HCT116 (cell line): ENCODE measurements around the gene C1S. TPM values are rescaled to one million over a fixed set of nuclear protein-coding genes. Genes with fewer than 3 reads are reported as not detected.

Experiments
- ATAC-seq: fragments of 200-7000 bp; cut with Tn5 transposase; 2 replicates; pipeline ENCODE4 v1.9.1; 2020; ENCODE audit warnings: mild to moderate bottlenecking, moderate library complexity
- BruUV-seq: library from RNA; stranded (reverse); fragments of 400-500 nt; replicated peaks from 2 replicates; lab custom pipeline; 2021; lab: Mats Ljungman, UMichigan
- CTCF ChIA-PET: fragments of 300-600 bp; sonication (Branson Sonifier 250); formaldehyde crosslinking; loops from one replicate; lab custom pipeline; 2021; ENCODE audit warnings: antibody characterized with exemption; lab: Charles Lee
- POLR2A ChIA-PET: fragments of 300-600, 350-600 bp; sonication (Branson Sonifier 250); formaldehyde crosslinking; loops from one replicate; lab custom pipeline; 2021; ENCODE audit warnings: antibody characterized with exemption; lab: Charles Lee
- RAD21 ChIA-PET, 2 experiments: fragments of 300-600 bp; sonication (Branson Sonifier 250); formaldehyde crosslinking; loops; one replicate each; lab custom pipeline; 2023; ENCODE audit warnings: low total read pairs in 2 of 2; ENCODE audit not compliant: uncharacterized antibody in 2 of 2, unreplicated experiment in 2 of 2, low non-redundant PET in 1 of 2; lab: Charles Lee
- DNase-seq: peaks from one replicate; pipeline ENCODE4 v3.0.0-alpha.2; 2010; ENCODE audit warnings: low read depth, low spot score
- H2AFZ ChIP-seq: fragments of 200-600 bp; shearing (Covaris generic), sonication (generic); 2 replicates; pipeline ENCODE4 v1.6.1; 2017; ENCODE audit warnings: low read depth, mixed run types, mixed read lengths, antibody characterized with exemption, low read length; ENCODE audit not compliant: poor library complexity, severe bottlenecking
- H3K27ac ChIP-seq: 2 replicates; pipeline ENCODE4 v1.5.1; 2012; ENCODE audit warnings: low read depth, low read length
- H3K27me3 ChIP-seq: fragments of 200-600 bp; sonication (generic); 2 replicates; pipeline ENCODE4 v1.6.1; 2016; ENCODE audit warnings: mixed run types, low read length, mixed read lengths; ENCODE audit not compliant: insufficient read depth
- H3K36me3 ChIP-seq, 2 experiments: fragments of 200-500 bp in 1 of 2; fragments of 200-600 bp in 1 of 2; sonication (Bioruptor generic) in 1 of 2; sonication (generic) in 1 of 2; 2 replicates each; pipeline versions ENCODE4 v1.5.1 to v1.6.1; 2014 to 2016; ENCODE audit warnings: low read length in 2 of 2, inconsistent platforms in 1 of 2, mixed read lengths in 1 of 2, mixed run types in 1 of 2; ENCODE audit not compliant: insufficient read depth in 2 of 2, control insufficient read depth in 1 of 2
- H3K4me1 ChIP-seq, 2 experiments: fragments of 200-600 bp in 1 of 2; sonication (generic) in 1 of 2; 2 replicates each; pipeline versions ENCODE4 v1.5.1 to v1.6.1; 2012 to 2017; ENCODE audit warnings: low read length in 2 of 2, inconsistent platforms in 1 of 2, mild to moderate bottlenecking in 1 of 2, mixed read lengths in 1 of 2, mixed run types in 1 of 2, moderate library complexity in 1 of 2; ENCODE audit not compliant: insufficient read depth in 2 of 2, control insufficient read depth in 1 of 2
- H3K4me2 ChIP-seq: fragments of 200-600 bp; sonication (generic); 2 replicates; pipeline ENCODE4 v1.6.1; 2017; ENCODE audit warnings: mixed run types, low read length, mixed read lengths
- H3K4me3 ChIP-seq, 2 experiments: fragments of 200-600 bp in 1 of 2; sonication (generic) in 1 of 2; replicated peaks in 1 of 2; 2 replicates each; pipeline ENCODE4 v1.5.1; 2011 to 2016; ENCODE audit warnings: low read length in 2 of 2, control low read depth in 1 of 2, low read depth in 1 of 2, mild to moderate bottlenecking in 1 of 2, mixed read lengths in 1 of 2, mixed run types in 1 of 2
- H3K79me2 ChIP-seq: fragments of 200-600 bp; sonication (generic); 2 replicates; pipeline ENCODE4 v1.6.1; 2017; ENCODE audit warnings: mild to moderate bottlenecking, mixed run types, low read length, moderate library complexity, mixed read lengths; ENCODE audit not compliant: insufficient read depth
- H3K9ac ChIP-seq: fragments of 200-600 bp; sonication (generic); 2 replicates; pipeline ENCODE4 v1.6.1; 2016; ENCODE audit warnings: low read length, mixed read lengths
- H3K9me2 ChIP-seq: fragments of 200-600 bp; sonication (generic), shearing (Covaris generic); 2 replicates; pipeline ENCODE4 v1.6.1; 2017; ENCODE audit warnings: mixed run types, mild to moderate bottlenecking, moderate library complexity; ENCODE audit not compliant: insufficient read depth
- H3K9me3 ChIP-seq, 2 experiments: fragments of 200-500 bp in 1 of 2; fragments of 200-600 bp in 1 of 2; sonication (Bioruptor generic) in 1 of 2; sonication (generic) in 1 of 2; 2 replicates each; pipeline ENCODE4 v1.6.1; 2014 to 2017; ENCODE audit warnings: low read length in 2 of 2, mixed read lengths in 2 of 2, inconsistent platforms in 1 of 2, low read depth in 1 of 2, mild to moderate bottlenecking in 1 of 2, mixed run types in 1 of 2, moderate library complexity in 1 of 2; ENCODE audit not compliant: control insufficient read depth in 1 of 2, insufficient read depth in 1 of 2
- H4K20me1 ChIP-seq: fragments of 200-600 bp; sonication (generic), shearing (Covaris generic); 2 replicates; pipeline ENCODE4 v1.6.1; 2017; ENCODE audit warnings: mixed run types, mild to moderate bottlenecking, moderate library complexity; ENCODE audit not compliant: insufficient read depth
- EZH2 ChIP-seq: fragments of 200-600 bp; sonication (generic); IDR thresholded peaks from 2 replicates; pipeline ENCODE4 v1.6.1; 2017; ENCODE audit warnings: antibody characterized with exemption, mixed run types
- POLR2A ChIP-seq: IDR thresholded peaks from 2 replicates; pipeline ENCODE4 v1.7.0; 2011; ENCODE audit warnings: borderline replicate concordance; ENCODE audit not compliant: insufficient read depth, insufficient read length; ENCODE audit errors: extremely low read depth
- RAD21 ChIP-seq: IDR thresholded peaks from 2 replicates; pipeline ENCODE4 v1.6.1; 2012; ENCODE audit warnings: low read depth, mild to moderate bottlenecking
- SP1 ChIP-seq: IDR thresholded peaks from 2 replicates; pipeline ENCODE4 v1.6.1; 2012; ENCODE audit warnings: low read depth
- ZFX ChIP-seq: fragments of 450-650 bp; IDR thresholded peaks from 2 replicates; pipeline ENCODE4 v1.6.1; 2017
- intact Hi-C: fragments of 100-400 bp; cut with micrococcal nuclease; formaldehyde crosslinking; loops from 2 replicates; pipeline ENCODE4 v1.10.0; 2022
- total RNA-seq: library from RNA; stranded (reverse); gene quantifications from one replicate; pipeline ENCODE4 v1.2.1, GENCODE V29; 2021; ENCODE audit not compliant: unreplicated experiment

C1S gene
- total RNA-seq, 1 experiment from 2014 or later, result 2.4 TPM

DNA sequence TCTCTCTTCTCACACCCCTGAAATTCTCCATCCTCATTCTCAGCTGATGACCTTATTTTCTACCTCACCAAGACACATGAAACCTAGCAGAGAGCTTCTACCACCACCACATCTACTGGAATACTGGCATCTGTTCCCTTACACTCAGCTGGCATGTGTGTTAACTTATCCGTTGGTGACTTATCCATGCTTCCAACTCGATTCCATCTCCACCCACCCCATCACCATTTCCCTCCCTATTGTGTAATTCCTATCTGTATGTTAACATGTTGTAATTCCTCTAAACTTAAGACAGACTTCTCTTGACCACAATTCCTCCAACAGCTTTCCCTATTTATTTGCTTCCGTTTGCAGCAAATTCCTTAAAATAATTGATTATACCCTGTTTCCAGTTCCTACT lies 15.4 kb downstream of the C1S start:
- Histone ChIP-seq H3K79me2 (no peaks in the 10 kb centered on the region), H3K4me1 (peaks cover 2 to 7% of the 10 kb centered on the region in 2 experiments; a peak in 2 of 4 replicates), H3K9me2 (no peaks in the 10 kb centered on the region), H3K9ac (no peak overlapping the region), H3K27ac (no peak overlapping the region), H3K4me3 (no peak overlapping the region), H3K4me2 (no peak overlapping the region), H3K36me3 (no peaks in the 10 kb centered on the region), H4K20me1 (no peaks in the 10 kb centered on the region), H3K9me3 (no peaks in the 10 kb centered on the region), H3K27me3 (no peaks in the 10 kb centered on the region), H2AFZ (no peak overlapping the region)
- RAD21 ChIA-PET, result no interaction called here
- ATAC-seq, result no peak
- intact Hi-C loops, result no loop called here
- POLR2A ChIA-PET, result interaction anchor here (2.5 kb wide), 1 partner anchor 132 kb away, joined by 11 read pairs; the partner anchor contains the start of genes C12orf57 and RNU7-1
- no peak for DNase-seq
- TF ChIP-seq SP1 (no peak), EZH2 (no peak), ZFX (no peak), POLR2A (no peak)
- CTCF ChIA-PET, result no interaction called here
- no TSS peak for BruUV-seq

DNA sequence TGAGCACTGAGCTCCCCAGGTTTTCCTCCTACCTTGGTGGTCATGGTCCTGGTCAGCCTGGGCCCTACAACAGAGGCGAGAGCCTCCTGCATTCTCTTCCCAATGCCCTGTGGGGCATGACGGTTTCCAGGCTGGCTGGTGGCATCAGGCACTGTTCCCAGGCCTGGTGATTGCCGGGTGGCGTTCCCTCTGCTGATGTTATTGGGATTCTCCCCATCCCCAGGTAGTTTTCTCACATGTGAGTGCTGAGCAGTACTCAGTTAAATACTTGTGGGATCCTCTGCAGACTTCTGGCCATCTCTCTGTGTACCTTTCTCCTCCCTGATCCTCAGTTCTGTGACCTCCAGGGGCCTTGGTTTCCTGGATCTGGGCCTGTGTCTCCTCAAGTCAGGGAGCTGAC lies 16.0 kb downstream of the C1S start:
- Histone ChIP-seq H3K4me1 (peaks cover 2 to 7% of the 10 kb centered on the region in 2 experiments; a peak in 2 of 4 replicates), H2AFZ (no peak overlapping the region), H3K4me3 (no peak overlapping the region), H3K27me3 (no peaks in the 10 kb centered on the region), H3K9ac (no peak overlapping the region), H3K9me2 (no peaks in the 10 kb centered on the region), H4K20me1 (no peaks in the 10 kb centered on the region), H3K79me2 (no peaks in the 10 kb centered on the region), H3K36me3 (no peaks in the 10 kb centered on the region), H3K4me2 (no peak overlapping the region), H3K9me3 (no peaks in the 10 kb centered on the region), H3K27ac (no peak overlapping the region)
- TF ChIP-seq RAD21, result no peak
- no peak for ATAC-seq
- ChIA-PET CTCF (no interaction called here), POLR2A (interaction anchor here (2.5 kb wide), 1 partner anchor 132 kb away, joined by 11 read pairs; the partner anchor contains the start of genes C12orf57 and RNU7-1), RAD21 (no interaction called here)
- no peak for DNase-seq
- no TSS peak for BruUV-seq
- intact Hi-C loops, result no loop called here
